AG20443 (cell line): ENCODE results near the gene ADGRF4.

ENCODE experiments used
- DNase-seq: peaks from one replicate; pipeline ENCODE4 v3.0.0; 2012; ENCODE audit warnings: low spot score, mixed read lengths

ADGRF4 gene

GRCh38 chr6:47698342-47698787, at the start of gene ADGRF4:
Gene ADGRF4 (plus strand): TSS chr6:47698580. CDS start chr6:47707246, 8,666 bp downstream.
- peak; percentile 12 for DNase-seq

- DNase-seq, result no peak
Observed at GRCh38 chr6:47650553-47651432, 47.6 kb upstream of the ADGRF4 start.

DNA sequence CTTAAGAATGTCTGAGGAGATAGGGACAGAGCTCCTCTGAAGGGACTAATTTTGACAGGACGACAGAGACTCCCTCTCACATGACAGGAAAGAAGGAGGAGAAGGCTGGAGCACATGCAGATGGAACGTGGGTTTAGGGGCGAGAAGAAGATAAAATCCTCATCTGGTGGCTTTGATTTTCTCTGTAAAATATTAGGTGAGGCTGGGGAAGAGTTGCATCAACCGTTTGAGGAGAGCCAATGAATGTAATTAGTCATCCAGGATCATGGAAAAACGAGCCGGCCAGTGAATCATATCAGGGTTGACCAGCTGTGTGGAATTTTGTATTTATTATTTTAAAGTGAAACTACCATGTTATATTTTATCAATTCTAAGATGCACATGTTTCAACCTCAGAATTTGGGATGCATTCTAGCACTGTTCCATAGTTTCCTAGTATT, 46.9 kb upstream of the ADGRF4 start:
- DNase-seq, result peak; percentile 72

- no peak for DNase-seq
Observed at GRCh38 chr6:47653706-47654105, 44.7 kb upstream of the ADGRF4 start.

DNA sequence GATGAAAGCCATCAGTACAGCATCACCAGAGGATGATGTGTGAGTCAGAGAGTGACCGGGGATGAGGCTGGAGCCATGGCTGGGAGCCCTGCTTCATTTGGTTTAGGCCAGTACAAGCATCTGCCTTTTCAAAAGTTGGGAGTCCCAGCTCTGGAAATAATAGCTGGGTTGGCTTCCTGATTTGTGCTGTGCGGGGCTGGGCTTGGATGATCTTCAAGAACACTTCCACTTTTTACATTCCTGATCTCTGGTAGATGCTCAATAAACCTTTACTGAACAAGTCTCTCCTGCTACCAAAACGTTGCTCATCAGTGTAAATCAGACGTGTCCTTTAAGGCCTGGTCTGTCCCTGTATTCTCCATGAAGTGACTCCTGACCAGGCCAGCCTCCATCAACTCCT, 44.1 kb upstream of the ADGRF4 start:
- peak; percentile 31 for DNase-seq

GRCh38 chr6:47655719-47656595, 42.4 kb upstream of the ADGRF4 start:
- DNase-seq, result peak; percentile 28

DNA sequence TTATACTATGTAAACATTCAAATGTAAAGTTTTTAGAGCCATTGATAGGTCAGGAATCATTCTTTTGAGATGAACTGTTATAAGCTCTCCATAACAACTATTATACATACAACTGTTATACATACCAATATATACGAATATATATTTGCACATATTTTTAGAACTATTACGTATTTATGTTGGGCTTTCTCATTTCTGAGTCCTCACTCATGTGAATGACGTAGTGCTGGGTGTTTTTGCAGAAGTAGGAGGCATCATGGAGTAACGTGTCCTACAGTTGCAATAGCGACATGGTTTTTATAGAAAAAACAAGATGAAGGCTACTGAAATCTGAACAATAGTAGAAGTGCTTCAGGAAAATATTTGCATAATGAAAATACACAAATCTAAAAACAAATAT, 36.4 kb upstream of the ADGRF4 start:
- no peak for DNase-seq

DNA sequence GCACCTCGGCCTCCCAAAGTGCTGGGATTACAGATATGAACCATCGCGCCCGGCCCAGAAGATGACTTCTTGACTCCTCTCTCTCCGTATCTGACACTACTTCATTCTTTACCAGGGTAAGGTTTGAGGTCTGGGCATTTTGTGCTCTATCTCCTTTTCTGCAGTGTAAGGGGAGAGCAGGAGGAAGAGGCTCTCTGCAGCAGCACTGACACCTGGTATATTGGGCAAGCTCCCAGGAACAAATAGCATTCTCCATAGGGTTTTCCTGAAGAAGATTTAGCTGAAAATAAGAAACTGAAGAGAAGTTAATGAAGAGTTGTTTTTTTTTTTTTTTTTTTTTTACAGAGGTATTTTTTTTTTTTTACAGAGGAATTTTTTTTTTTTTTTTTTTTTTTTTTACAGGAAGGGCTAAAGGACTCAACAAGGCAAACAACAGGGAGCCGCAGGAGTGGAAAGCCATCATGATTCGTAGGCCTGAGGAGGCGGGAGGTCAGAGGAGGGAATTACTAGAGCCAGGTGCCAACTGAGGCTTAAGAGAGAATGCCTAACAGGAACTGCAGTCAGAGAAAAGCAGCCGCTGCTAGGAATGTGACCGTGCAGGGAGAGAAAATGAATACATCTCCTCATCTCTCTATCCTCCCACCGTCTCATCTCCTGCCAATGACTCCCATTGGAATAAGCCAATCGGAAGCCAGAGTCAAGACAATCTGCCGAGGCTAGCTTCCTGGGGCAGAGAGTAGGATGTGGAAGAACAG, 34.7 kb upstream of the ADGRF4 start:
- no peak for DNase-seq

DNA sequence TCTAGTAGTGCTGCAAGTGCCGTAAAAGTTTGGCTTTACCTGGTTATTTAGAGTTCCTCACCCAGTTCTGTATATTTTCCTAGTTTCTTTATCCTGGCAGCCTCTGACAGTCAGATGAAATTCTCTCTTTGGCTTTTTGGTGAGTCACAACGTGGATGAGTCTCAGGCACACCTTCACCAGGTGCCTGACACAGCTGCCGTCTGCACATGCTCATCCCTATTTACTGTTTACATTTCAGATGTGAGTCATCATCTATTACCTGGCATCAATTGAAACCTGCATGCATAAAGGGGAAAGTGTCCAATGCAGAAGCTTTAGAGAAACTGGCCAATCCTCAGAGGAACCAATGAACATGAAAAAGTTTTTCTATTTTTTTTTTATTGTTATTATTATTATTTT, 33.3 kb upstream of the ADGRF4 start:
- no peak for DNase-seq

DNA sequence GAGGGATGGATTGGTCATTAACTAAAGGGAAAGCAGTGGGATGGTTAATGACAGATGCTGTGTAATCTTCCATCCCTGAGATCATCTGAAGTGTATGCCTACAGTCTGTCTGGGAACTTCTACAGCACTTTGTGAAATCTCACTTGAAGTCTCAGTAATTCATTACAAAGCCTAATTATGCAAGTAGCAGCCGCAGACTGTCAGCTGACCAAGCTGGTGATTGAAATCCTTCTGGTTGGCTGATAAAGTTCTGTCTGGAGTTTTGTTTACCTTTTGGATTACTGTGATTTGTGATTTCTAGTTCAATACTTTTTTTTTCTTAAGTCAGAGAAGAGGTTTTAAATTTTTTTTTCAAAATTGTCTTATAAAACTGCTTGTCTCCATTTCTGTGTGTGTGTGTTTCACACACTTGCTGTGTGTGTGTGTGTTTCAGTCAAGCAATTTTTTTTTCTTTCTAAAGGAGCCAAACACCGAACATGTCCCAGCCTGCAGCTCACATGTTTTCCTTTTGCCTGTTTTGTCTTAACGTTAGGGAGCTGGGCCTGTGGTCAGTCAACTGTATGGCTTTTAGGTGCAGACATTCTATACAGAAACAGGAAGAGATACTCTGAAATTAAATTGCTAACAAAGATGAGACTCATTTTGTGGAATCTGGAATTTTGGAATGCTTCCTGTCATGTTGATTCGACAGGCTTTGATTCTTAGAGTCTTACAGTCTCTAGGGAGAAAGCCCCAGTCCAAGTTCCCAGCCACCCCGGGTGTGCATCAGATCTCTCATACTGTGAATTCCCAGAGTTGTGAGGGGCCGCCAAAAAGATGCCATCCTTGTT, 28.5 kb upstream of the ADGRF4 start:
- DNase-seq, result no peak

- DNase-seq, result no peak
Observed at GRCh38 chr6:47670851-47671250, 27.5 kb upstream of the ADGRF4 start.

DNA sequence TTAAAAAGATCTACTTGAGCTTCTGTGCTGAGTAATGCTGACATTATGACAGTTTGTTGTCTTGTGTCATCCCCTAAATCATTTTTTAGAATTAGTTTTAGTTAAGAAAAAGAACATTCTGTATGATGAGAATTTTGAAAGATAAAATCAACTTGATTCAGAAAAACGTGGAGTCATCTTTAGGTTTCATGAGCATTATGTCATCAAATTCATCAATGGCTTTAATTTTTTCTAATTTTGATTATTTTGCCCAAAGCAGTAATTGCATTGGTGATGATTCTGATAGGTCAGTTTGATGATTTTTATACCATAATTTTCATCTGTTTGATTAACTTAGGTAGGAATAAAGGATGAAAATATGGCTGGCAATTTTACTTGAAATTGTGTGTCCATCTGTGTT, 26.6 kb upstream of the ADGRF4 start:
- DNase-seq, result no peak

DNA sequence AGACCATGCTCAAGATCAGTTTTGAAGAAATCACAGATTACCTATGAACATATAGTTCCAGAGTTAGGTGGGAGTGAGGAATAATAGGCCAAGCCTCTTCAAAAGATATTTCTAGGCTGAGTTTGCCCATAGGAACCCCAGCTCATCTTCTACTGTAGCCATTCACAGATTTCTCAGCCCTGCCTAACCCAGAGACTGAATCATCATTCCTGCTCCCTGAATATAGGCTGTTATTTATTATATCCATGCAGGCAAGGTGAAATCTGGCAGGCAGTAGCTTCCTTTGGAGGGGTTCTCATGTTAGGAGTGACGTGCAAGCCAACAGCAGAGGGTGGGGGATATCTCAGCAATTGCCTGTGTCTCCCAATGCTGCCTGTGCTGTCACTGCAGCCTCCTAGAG, 25.6 kb upstream of the ADGRF4 start:
- DNase-seq, result no peak

DNA sequence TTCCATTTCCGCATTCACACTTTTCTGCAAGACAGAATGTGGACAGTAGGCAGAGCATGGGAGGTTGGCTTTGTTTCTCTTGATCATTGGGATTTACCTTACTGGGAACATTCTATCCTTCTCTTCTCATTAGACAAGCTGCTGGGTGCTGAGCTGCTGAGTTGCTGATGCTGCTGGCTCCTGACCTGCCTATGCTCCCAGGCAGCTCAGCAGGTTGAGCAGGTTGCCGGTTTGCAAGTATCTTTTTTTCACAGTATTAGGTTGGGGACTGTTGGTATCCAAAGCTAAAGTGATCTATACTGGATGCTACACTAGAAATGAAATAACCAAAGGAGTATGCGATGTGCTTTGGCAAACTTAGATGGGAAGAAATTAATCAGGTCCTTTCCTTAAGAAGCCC, 23.7 kb upstream of the ADGRF4 start:
- no peak for DNase-seq

DNA sequence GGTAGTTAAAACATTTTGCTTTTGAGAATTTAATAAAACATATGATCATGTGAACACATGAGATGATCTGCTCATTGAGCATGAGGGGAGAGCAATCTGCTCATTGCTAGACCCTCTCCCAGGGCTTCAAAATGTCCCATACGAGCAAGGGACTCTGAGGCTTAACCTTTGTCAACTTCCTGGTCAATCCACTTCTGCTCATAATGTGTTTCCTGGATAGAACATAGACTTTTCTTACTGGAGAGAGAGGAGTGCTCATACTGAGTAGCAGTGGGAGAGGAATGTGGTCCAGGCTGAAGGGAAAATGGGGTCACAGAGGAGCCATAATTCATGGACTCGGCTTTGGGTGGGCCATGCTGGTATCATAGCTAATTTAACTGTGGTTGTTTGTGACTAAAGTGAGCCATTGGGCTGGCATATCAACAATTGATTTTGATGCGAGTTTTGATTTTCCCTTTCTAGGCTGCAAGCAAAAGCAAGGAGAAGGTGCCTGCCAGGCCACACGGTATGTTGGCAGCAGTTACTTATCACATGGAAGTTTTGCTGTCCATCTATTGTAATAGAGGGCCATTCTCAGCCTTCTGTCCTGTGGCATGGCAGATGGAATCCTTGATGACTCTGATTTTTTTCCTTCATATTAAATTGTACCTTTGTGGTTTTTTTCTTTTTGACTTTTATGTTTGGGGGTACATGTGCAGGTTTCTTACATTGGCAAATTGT, 20.8 kb upstream of the ADGRF4 start:
- no peak for DNase-seq

GRCh38 chr6:47678739-47679138, 19.6 kb upstream of the ADGRF4 start:
- DNase-seq, result no peak

DNA sequence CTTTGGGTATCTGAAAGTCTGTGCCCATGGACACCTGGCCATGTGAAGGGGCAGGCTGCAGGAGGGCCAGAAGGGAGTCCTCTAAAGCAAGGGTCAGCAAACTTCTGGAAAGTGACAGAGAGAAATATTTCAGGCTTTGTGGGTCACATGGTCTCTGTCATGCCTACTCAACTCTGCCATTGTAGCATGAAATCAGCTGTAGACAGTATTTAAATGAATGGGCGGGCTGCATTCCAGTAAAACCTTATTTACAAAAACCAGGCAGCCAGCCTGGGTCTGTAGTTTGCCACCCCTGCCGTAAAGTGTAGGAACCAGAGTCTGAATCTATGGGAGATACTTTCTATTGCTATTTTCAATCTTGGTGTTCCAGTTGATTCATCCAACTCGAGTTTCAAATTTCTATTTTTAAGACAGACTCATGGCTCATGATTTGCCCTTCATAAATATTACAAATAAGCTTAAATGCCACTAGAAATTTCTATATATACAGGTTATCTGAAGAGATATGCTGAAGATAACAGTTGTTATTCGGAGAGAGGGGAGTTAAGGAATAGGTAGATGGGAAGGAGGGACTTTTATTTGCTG, 19.0 kb upstream of the ADGRF4 start:
- no peak for DNase-seq

DNA sequence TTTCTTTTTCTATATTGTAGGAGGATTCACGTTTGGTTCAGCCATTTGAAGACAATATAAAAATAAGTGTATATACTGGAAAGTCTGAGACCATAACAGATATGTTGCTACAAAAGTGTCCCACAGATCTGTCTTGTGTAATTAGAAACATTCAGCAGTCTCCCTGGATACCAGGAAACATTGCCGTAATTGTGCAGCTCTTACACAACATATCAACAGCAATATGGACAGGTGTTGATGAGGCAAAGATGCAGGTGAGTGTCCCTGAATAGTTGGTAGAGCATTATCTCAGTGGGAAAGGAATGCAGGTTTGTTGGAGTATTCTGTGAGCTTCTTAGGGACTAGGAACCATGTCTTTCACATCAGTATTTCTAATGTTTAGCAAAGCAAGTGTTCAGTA, 18.3 kb upstream of the ADGRF4 start:
- DNase-seq, result no peak

- DNase-seq, result no peak
Observed at GRCh38 chr6:47680724-47681123, 17.7 kb upstream of the ADGRF4 start.
